ENCODE results near the gene SUDS3.

SUDS3 gene

DNA sequence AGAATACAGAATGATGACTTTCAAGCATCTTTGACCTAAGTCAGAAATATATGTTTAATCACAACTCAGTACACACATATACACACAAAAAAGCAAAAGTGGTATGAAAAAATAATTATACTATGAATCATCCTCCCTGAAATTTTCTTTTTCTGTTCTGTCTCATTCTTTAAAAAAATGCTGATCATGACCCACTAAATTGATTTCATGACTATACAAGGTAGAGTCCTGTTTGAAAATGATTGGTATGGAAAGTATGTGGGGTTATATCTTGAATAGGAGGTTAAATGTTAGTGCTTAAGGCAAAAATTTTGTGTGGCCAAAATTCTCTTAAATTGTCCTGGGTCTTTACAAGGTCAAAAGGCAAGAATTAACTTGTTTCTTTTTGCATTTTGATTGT lies 80.4 kb downstream of the SUDS3 start:
- DNase-seq: no peak

GRCh38 chr12:118459110-118459509 lies 82.8 kb downstream of the SUDS3 start:
- no peak for DNase-seq

GRCh38 chr12:118463677-118464076 lies 87.3 kb downstream of the SUDS3 start:
- DNase-seq: no peak

DNA sequence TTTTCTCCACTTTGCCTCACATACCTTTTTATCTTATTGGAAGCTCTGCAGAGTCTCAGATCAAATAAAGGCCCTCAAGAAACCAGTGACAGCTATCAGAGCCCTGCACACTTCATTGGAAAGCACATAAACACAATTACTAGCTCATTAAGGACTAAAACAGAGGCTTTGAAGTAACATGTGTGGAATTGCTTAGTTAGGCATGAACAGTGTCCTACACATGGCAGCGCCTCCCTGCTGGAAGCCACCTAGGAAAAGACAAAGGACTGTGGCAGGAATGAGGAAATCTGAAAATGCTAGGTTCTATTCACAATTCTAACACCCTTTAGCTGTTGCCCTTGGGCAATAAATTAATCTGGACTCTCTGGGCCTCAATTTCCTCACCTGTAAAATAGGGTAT lies 89.4 kb downstream of the SUDS3 start:
- no peak for DNase-seq
